HCT116 (cell line): ENCODE measurements around the gene NIF3L1. TPM values are rescaled to one million over a fixed set of nuclear protein-coding genes. Genes with fewer than 3 reads are reported as not detected.
A peak's percentile ranks its signal among the peaks of the same experiment; 100 is the strongest.

Experiments used
- ATAC-seq: fragments of 200-7000 bp; cut with Tn5 transposase; 2 replicates; pipeline ENCODE4 v1.9.1; 2020; ENCODE audit warnings: mild to moderate bottlenecking, moderate library complexity
- BruUV-seq: library from RNA; stranded (reverse); fragments of 400-500 nt; replicated peaks from 2 replicates; lab custom pipeline; 2021; lab: Mats Ljungman, UMichigan
- CTCF ChIA-PET: fragments of 300-600 bp; sonication (Branson Sonifier 250); formaldehyde crosslinking; loops from one replicate; lab custom pipeline; 2021; ENCODE audit warnings: antibody characterized with exemption; lab: Charles Lee
- POLR2A ChIA-PET: fragments of 300-600, 350-600 bp; sonication (Branson Sonifier 250); formaldehyde crosslinking; loops from one replicate; lab custom pipeline; 2021; ENCODE audit warnings: antibody characterized with exemption; lab: Charles Lee
- RAD21 ChIA-PET, 2 experiments: fragments of 300-600 bp; sonication (Branson Sonifier 250); formaldehyde crosslinking; loops; one replicate each; lab custom pipeline; 2023; ENCODE audit warnings: low total read pairs in 2 of 2; ENCODE audit not compliant: uncharacterized antibody in 2 of 2, unreplicated experiment in 2 of 2, low non-redundant PET in 1 of 2; lab: Charles Lee
- DNase-seq: peaks from one replicate; pipeline ENCODE4 v3.0.0-alpha.2; 2010; ENCODE audit warnings: low read depth, low spot score
- H2AFZ ChIP-seq: fragments of 200-600 bp; shearing (Covaris generic), sonication (generic); 2 replicates; pipeline ENCODE4 v1.6.1; 2017; ENCODE audit warnings: low read depth, mixed run types, mixed read lengths, antibody characterized with exemption, low read length; ENCODE audit not compliant: poor library complexity, severe bottlenecking
- H3K27ac ChIP-seq: 2 replicates; pipeline ENCODE4 v1.5.1; 2012; ENCODE audit warnings: low read depth, low read length
- H3K27me3 ChIP-seq: fragments of 200-600 bp; sonication (generic); 2 replicates; pipeline ENCODE4 v1.6.1; 2016; ENCODE audit warnings: mixed run types, low read length, mixed read lengths; ENCODE audit not compliant: insufficient read depth
- H3K36me3 ChIP-seq, 2 experiments: fragments of 200-500 bp in 1 of 2; fragments of 200-600 bp in 1 of 2; sonication (Bioruptor generic) in 1 of 2; sonication (generic) in 1 of 2; 2 replicates each; pipeline versions ENCODE4 v1.5.1 to v1.6.1; 2014 to 2016; ENCODE audit warnings: low read length in 2 of 2, inconsistent platforms in 1 of 2, mixed read lengths in 1 of 2, mixed run types in 1 of 2; ENCODE audit not compliant: insufficient read depth in 2 of 2, control insufficient read depth in 1 of 2
- H3K4me1 ChIP-seq, 2 experiments: fragments of 200-600 bp in 1 of 2; sonication (generic) in 1 of 2; 2 replicates each; pipeline versions ENCODE4 v1.5.1 to v1.6.1; 2012 to 2017; ENCODE audit warnings: low read length in 2 of 2, inconsistent platforms in 1 of 2, mild to moderate bottlenecking in 1 of 2, mixed read lengths in 1 of 2, mixed run types in 1 of 2, moderate library complexity in 1 of 2; ENCODE audit not compliant: insufficient read depth in 2 of 2, control insufficient read depth in 1 of 2
- H3K4me2 ChIP-seq: fragments of 200-600 bp; sonication (generic); 2 replicates; pipeline ENCODE4 v1.6.1; 2017; ENCODE audit warnings: mixed run types, low read length, mixed read lengths
- H3K4me3 ChIP-seq, 2 experiments: fragments of 200-600 bp in 1 of 2; sonication (generic) in 1 of 2; replicated peaks in 1 of 2; 2 replicates each; pipeline ENCODE4 v1.5.1; 2011 to 2016; ENCODE audit warnings: low read length in 2 of 2, control low read depth in 1 of 2, low read depth in 1 of 2, mild to moderate bottlenecking in 1 of 2, mixed read lengths in 1 of 2, mixed run types in 1 of 2
- H3K79me2 ChIP-seq: fragments of 200-600 bp; sonication (generic); 2 replicates; pipeline ENCODE4 v1.6.1; 2017; ENCODE audit warnings: mild to moderate bottlenecking, mixed run types, low read length, moderate library complexity, mixed read lengths; ENCODE audit not compliant: insufficient read depth
- H3K9ac ChIP-seq: fragments of 200-600 bp; sonication (generic); 2 replicates; pipeline ENCODE4 v1.6.1; 2016; ENCODE audit warnings: low read length, mixed read lengths
- H3K9me2 ChIP-seq: fragments of 200-600 bp; sonication (generic), shearing (Covaris generic); 2 replicates; pipeline ENCODE4 v1.6.1; 2017; ENCODE audit warnings: mixed run types, mild to moderate bottlenecking, moderate library complexity; ENCODE audit not compliant: insufficient read depth
- H3K9me3 ChIP-seq, 2 experiments: fragments of 200-500 bp in 1 of 2; fragments of 200-600 bp in 1 of 2; sonication (Bioruptor generic) in 1 of 2; sonication (generic) in 1 of 2; 2 replicates each; pipeline ENCODE4 v1.6.1; 2014 to 2017; ENCODE audit warnings: low read length in 2 of 2, mixed read lengths in 2 of 2, inconsistent platforms in 1 of 2, low read depth in 1 of 2, mild to moderate bottlenecking in 1 of 2, mixed run types in 1 of 2, moderate library complexity in 1 of 2; ENCODE audit not compliant: control insufficient read depth in 1 of 2, insufficient read depth in 1 of 2
- H4K20me1 ChIP-seq: fragments of 200-600 bp; sonication (generic), shearing (Covaris generic); 2 replicates; pipeline ENCODE4 v1.6.1; 2017; ENCODE audit warnings: mixed run types, mild to moderate bottlenecking, moderate library complexity; ENCODE audit not compliant: insufficient read depth
- CBX3 ChIP-seq: IDR thresholded peaks from 2 replicates; pipeline ENCODE4 v1.6.1; 2012; ENCODE audit warnings: low read depth
- CEBPB ChIP-seq: IDR thresholded peaks from 2 replicates; pipeline ENCODE4 v1.6.1; 2012; ENCODE audit warnings: low read depth
- EGR1 ChIP-seq: IDR thresholded peaks from 2 replicates; pipeline ENCODE4 v1.6.1; 2012; ENCODE audit warnings: low read depth
- ELF1 ChIP-seq: IDR thresholded peaks from 2 replicates; pipeline ENCODE4 v1.6.1; 2012; ENCODE audit warnings: low read depth, borderline replicate concordance
- EZH2 ChIP-seq: fragments of 200-600 bp; sonication (generic); IDR thresholded peaks from 2 replicates; pipeline ENCODE4 v1.6.1; 2017; ENCODE audit warnings: antibody characterized with exemption, mixed run types
- FOSL1 ChIP-seq: IDR thresholded peaks from 2 replicates; pipeline ENCODE4 v1.6.1; 2012; ENCODE audit warnings: low read depth
- JUND ChIP-seq: IDR thresholded peaks from 2 replicates; pipeline ENCODE4 v1.6.1; 2012
- POLR2A ChIP-seq: IDR thresholded peaks from 2 replicates; pipeline ENCODE4 v1.7.0; 2011; ENCODE audit warnings: borderline replicate concordance; ENCODE audit not compliant: insufficient read depth, insufficient read length; ENCODE audit errors: extremely low read depth
- POLR2AphosphoS5 ChIP-seq: IDR thresholded peaks from 2 replicates; pipeline ENCODE4 v1.6.1; 2011; ENCODE audit warnings: mild to moderate bottlenecking, low read depth, low read length, moderate library complexity
- RAD21 ChIP-seq: IDR thresholded peaks from 2 replicates; pipeline ENCODE4 v1.6.1; 2012; ENCODE audit warnings: low read depth, mild to moderate bottlenecking
- SP1 ChIP-seq: IDR thresholded peaks from 2 replicates; pipeline ENCODE4 v1.6.1; 2012; ENCODE audit warnings: low read depth
- SRF ChIP-seq: IDR thresholded peaks from 2 replicates; pipeline ENCODE4 v1.6.1; 2012; ENCODE audit warnings: low read depth
- TCF7L2 ChIP-seq: IDR thresholded peaks from 2 replicates; pipeline ENCODE4 v1.7.0; 2011; ENCODE audit warnings: borderline replicate concordance, inconsistent platforms; ENCODE audit not compliant: insufficient read depth, insufficient read length; ENCODE audit errors: extremely low read depth
- YY1 ChIP-seq: IDR thresholded peaks from 2 replicates; pipeline ENCODE4 v1.6.1; 2011; ENCODE audit warnings: low read length, low read depth, moderate library complexity, mild to moderate bottlenecking; ENCODE audit not compliant: insufficient replicate concordance; ENCODE audit errors: extremely low read depth
- ZFX ChIP-seq: fragments of 450-650 bp; IDR thresholded peaks from 2 replicates; pipeline ENCODE4 v1.6.1; 2017
- ZNF274 ChIP-seq: fragments of 200-500 bp; sonication (Bioruptor generic); IDR thresholded peaks from 2 replicates; pipeline ENCODE4 v1.6.1; 2014; ENCODE audit warnings: mild to moderate bottlenecking, low read depth, low read length, inconsistent platforms
- intact Hi-C: fragments of 100-400 bp; cut with micrococcal nuclease; formaldehyde crosslinking; loops from 2 replicates; pipeline ENCODE4 v1.10.0; 2022
- total RNA-seq: library from RNA; stranded (reverse); gene quantifications from one replicate; pipeline ENCODE4 v1.2.1, GENCODE V29; 2021; ENCODE audit not compliant: unreplicated experiment
- TF ChIP-seq, protein P1 (sequence below): IDR thresholded peaks from 2 replicates; pipeline ENCODE4 v1.6.1; 2012
- TF ChIP-seq, protein P2 (sequence below): IDR thresholded peaks from 2 replicates; pipeline ENCODE4 v1.6.1; 2012; ENCODE audit warnings: low read depth
- TF ChIP-seq, protein P3 (sequence below), 3 experiments: fragments of 200-600 bp in 1 of 3; sonication (generic) in 1 of 3; IDR thresholded peaks in 2 of 3; conservative IDR thresholded peaks in 1 of 3; 2 replicates each; pipeline ENCODE4 v1.5.1; 2012 to 2017; ENCODE audit warnings: low read depth in 2 of 3, low read length in 2 of 3, antibody characterized with exemption in 1 of 3, borderline replicate concordance in 1 of 3, control low read depth in 1 of 3, mild to moderate bottlenecking in 1 of 3, mixed read lengths in 1 of 3, mixed run types in 1 of 3, moderate library complexity in 1 of 3; ENCODE audit not compliant: insufficient read depth in 1 of 3
- TF ChIP-seq, protein P4 (sequence below): IDR thresholded peaks from 2 replicates; pipeline ENCODE4 v1.6.1; 2012

The NIF3L1 gene
- total RNA-seq, 1 experiment from 2014 or later = 44.7 TPM

DNA sequence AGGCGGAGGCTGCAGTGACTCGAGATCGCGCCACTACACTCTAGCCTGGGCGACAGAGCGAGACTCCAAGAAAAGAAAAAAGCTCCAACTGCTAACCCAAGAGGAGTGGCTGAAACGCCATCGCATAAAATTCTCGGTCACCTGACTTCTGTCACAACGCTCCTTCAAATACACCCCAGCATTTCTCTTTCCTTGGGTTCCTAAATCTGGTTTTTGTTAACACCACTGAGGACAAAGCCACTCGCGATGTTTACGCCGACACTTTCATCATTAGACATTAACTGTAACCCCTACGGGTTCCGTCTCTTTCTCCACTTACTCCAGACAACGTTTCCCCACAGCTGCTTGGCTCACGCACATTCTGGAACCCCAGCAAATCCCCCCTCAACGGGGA lies 25.4 kb upstream of the NIF3L1 start:
- H3K27ac ChIP-seq = peak overlapping the region; percentile 97
- ChIA-PET POLR2A (interaction anchor here (1.0 to 2.7 kb wide), 7 partner anchors 19 to 287 kb away, joined by 3 to 19 read pairs (median 3); partner anchors contain the start of genes NIF3L1 and PPIL3), CTCF (interaction anchor here (1.0 kb wide), 1 partner anchor 161 kb away, joined by 3 read pairs; no protein-coding TSS in a partner anchor), RAD21 (no interaction called here)
- peaks cover 6 to 23% of the 10 kb centered on the region in 2 experiments; a peak in 3 of 4 replicates for H3K4me1 ChIP-seq
- no peaks in the 10 kb centered on the region for H3K9me2 ChIP-seq
- no peak overlapping the region for H2AFZ ChIP-seq
- peak overlapping the region; percentile 94 for H3K9ac ChIP-seq
- no TSS peak for BruUV-seq
- peaks cover 56% of the 10 kb centered on the region for H3K79me2 ChIP-seq
- ATAC-seq = peak; percentile 28
- H3K27me3 ChIP-seq = no peaks in the 10 kb centered on the region
- peak overlapping the region; percentile 90 to 96 for H3K4me3 ChIP-seq
- H3K36me3 ChIP-seq = peaks cover 20 to 32% of the 10 kb centered on the region in 2 experiments
- intact Hi-C loops = loop anchor here (2.0 to 5.0 kb wide), 3 partner anchors 25 to 151 kb away; partner anchors contain the start of genes BZW1, NIF3L1 and PPIL3
- no peaks in the 10 kb centered on the region for H3K9me3 ChIP-seq
- TF ChIP-seq, protein P1, sequence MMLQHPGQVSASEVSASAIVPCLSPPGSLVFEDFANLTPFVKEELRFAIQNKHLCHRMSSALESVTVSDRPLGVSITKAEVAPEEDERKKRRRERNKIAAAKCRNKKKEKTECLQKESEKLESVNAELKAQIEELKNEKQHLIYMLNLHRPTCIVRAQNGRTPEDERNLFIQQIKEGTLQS = no peak
- TF ChIP-seq TCF7L2 (no peak), ELF1 (no peak), JUND (no peak), RAD21 (no peak), EGR1 (no peak), POLR2A (no peak), SRF (no peak), FOSL1 (no peak), ZNF274 (no peak), EZH2 (no peak), CBX3 (no peak), SP1 (no peak), ZFX (no peak; the same call in 1 of the 2 replicates), CEBPB (no peak), POLR2AphosphoS5 (no peak), YY1 (no peak)
- TF ChIP-seq, protein P2, sequence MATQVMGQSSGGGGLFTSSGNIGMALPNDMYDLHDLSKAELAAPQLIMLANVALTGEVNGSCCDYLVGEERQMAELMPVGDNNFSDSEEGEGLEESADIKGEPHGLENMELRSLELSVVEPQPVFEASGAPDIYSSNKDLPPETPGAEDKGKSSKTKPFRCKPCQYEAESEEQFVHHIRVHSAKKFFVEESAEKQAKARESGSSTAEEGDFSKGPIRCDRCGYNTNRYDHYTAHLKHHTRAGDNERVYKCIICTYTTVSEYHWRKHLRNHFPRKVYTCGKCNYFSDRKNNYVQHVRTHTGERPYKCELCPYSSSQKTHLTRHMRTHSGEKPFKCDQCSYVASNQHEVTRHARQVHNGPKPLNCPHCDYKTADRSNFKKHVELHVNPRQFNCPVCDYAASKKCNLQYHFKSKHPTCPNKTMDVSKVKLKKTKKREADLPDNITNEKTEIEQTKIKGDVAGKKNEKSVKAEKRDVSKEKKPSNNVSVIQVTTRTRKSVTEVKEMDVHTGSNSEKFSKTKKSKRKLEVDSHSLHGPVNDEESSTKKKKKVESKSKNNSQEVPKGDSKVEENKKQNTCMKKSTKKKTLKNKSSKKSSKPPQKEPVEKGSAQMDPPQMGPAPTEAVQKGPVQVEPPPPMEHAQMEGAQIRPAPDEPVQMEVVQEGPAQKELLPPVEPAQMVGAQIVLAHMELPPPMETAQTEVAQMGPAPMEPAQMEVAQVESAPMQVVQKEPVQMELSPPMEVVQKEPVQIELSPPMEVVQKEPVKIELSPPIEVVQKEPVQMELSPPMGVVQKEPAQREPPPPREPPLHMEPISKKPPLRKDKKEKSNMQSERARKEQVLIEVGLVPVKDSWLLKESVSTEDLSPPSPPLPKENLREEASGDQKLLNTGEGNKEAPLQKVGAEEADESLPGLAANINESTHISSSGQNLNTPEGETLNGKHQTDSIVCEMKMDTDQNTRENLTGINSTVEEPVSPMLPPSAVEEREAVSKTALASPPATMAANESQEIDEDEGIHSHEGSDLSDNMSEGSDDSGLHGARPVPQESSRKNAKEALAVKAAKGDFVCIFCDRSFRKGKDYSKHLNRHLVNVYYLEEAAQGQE = no peak
- TF ChIP-seq, protein P3, sequence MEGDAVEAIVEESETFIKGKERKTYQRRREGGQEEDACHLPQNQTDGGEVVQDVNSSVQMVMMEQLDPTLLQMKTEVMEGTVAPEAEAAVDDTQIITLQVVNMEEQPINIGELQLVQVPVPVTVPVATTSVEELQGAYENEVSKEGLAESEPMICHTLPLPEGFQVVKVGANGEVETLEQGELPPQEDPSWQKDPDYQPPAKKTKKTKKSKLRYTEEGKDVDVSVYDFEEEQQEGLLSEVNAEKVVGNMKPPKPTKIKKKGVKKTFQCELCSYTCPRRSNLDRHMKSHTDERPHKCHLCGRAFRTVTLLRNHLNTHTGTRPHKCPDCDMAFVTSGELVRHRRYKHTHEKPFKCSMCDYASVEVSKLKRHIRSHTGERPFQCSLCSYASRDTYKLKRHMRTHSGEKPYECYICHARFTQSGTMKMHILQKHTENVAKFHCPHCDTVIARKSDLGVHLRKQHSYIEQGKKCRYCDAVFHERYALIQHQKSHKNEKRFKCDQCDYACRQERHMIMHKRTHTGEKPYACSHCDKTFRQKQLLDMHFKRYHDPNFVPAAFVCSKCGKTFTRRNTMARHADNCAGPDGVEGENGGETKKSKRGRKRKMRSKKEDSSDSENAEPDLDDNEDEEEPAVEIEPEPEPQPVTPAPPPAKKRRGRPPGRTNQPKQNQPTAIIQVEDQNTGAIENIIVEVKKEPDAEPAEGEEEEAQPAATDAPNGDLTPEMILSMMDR (IDR thresholded peaks at IDR 0.05 in 2 of 3, conservative IDR thresholded peaks at IDR 0.05 in 1 of 3; ENCODE audit: borderline replicate concordance in 1 of 3, insufficient read depth in 1 of 3, low read depth in 2 of 3, low read length in 2 of 3) = no peak
- TF ChIP-seq, protein P4, sequence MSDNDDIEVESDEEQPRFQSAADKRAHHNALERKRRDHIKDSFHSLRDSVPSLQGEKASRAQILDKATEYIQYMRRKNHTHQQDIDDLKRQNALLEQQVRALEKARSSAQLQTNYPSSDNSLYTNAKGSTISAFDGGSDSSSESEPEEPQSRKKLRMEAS = no peak
- 0 out of 2 replicates have a peak, but pooled peaks cover 3% of the 10 kb centered on the region for H4K20me1 ChIP-seq
- DNase-seq = no peak
- peak overlapping the region; percentile 78 for H3K4me2 ChIP-seq
